IMR-90 (cell line): Measurements from ENCODE around the gene SH3RF3. TPM values are rescaled to one million over a fixed set of nuclear protein-coding genes. Genes with fewer than 3 reads are reported as not detected.

Source experiments
- ATAC-seq: fragments of 200-7000 bp; cut with Tn5 transposase; 2 replicates; pipeline ENCODE4 v1.9.1; 2020; ENCODE audit warnings: low read depth, mild to moderate bottlenecking, moderate library complexity
- BruUV-seq: library from RNA; stranded (reverse); fragments of 400-500 nt; replicated peaks from 2 replicates; lab custom pipeline; 2021; lab: Mats Ljungman, UMichigan
- CTCF ChIA-PET: fragments of 300-600 bp; formaldehyde crosslinking; extraction: SDS; loops from one replicate; lab custom pipeline; 2021; ENCODE audit warnings: antibody characterized with exemption; lab: Yijun Ruan, JAX
- POLR2A ChIA-PET: fragments of 300-600 bp; sonication (Branson Sonifier 250); formaldehyde crosslinking; loops from one replicate; lab custom pipeline; 2022; ENCODE audit warnings: antibody characterized with exemption; ENCODE audit not compliant: unreplicated experiment; lab: Charles Lee
- DNase-seq: peaks from one replicate; pipeline ENCODE4 v3.0.0; 2013
- H2AFZ ChIP-seq: replicated peaks from 2 replicates; pipeline ENCODE3; 2013; ENCODE audit warnings: low read length, mild to moderate bottlenecking; ENCODE audit not compliant: poor library complexity
- H2AK5ac ChIP-seq: 2 replicates; pipeline ENCODE4 v1.6.1; 2013; ENCODE audit warnings: low read depth, low read length, inconsistent platforms
- H2AK9ac ChIP-seq: replicated peaks from 2 replicates; pipeline ENCODE3; 2013; ENCODE audit warnings: mild to moderate bottlenecking, low read depth, low read length, moderate library complexity; ENCODE audit not compliant: poor library complexity
- H2BK120ac ChIP-seq: 2 replicates; pipeline ENCODE4 v1.6.1; 2013; ENCODE audit warnings: low read depth, low read length, inconsistent platforms
- H2BK15ac ChIP-seq: 3 replicates; pipeline ENCODE4 v1.6.1; 2013; ENCODE audit warnings: low read depth, low read length, inconsistent platforms
- H2BK20ac ChIP-seq: 2 replicates; pipeline ENCODE4 v1.6.1; 2013; ENCODE audit warnings: low read depth, mild to moderate bottlenecking, inconsistent platforms, low read length, moderate library complexity
- H2BK5ac ChIP-seq: 2 replicates; pipeline ENCODE4 v1.6.1; 2013; ENCODE audit warnings: mild to moderate bottlenecking, low read depth, low read length, inconsistent platforms; ENCODE audit not compliant: poor library complexity, severe bottlenecking
- H3K14ac ChIP-seq: replicated peaks from 2 replicates; pipeline ENCODE4 v1.6.1; 2013; ENCODE audit warnings: low read depth, low read length, inconsistent platforms
- H3K18ac ChIP-seq: 2 replicates; pipeline ENCODE4 v1.6.1; 2013; ENCODE audit warnings: low read depth, low read length, control low read depth
- H3K23ac ChIP-seq: 2 replicates; pipeline ENCODE4 v1.6.1; 2013; ENCODE audit warnings: low read depth, low read length, inconsistent platforms
- H3K27ac ChIP-seq: 2 replicates; pipeline ENCODE4 v1.5.1; 2013; ENCODE audit warnings: mild to moderate bottlenecking, control low read depth, low read length; ENCODE audit not compliant: insufficient read depth
- H3K27me3 ChIP-seq: 2 replicates; pipeline ENCODE4 v1.6.1; 2013; ENCODE audit warnings: low read length; ENCODE audit not compliant: control insufficient read depth, insufficient read depth
- H3K36me3 ChIP-seq: 2 replicates; pipeline ENCODE4 v1.6.1; 2013; ENCODE audit warnings: low read length, mixed read lengths; ENCODE audit not compliant: control insufficient read depth, insufficient read depth
- H3K4ac ChIP-seq: 2 replicates; pipeline ENCODE4 v1.6.1; 2013; ENCODE audit warnings: low read depth, low read length, inconsistent platforms
- H3K4me1 ChIP-seq: 2 replicates; pipeline ENCODE4 v1.6.1; 2013; ENCODE audit warnings: low read length, mixed read lengths; ENCODE audit not compliant: control insufficient read depth, insufficient read depth
- H3K4me2 ChIP-seq: 2 replicates; pipeline ENCODE4 v1.6.1; 2013; ENCODE audit warnings: low read depth, mild to moderate bottlenecking, control low read depth, low read length, moderate library complexity
- H3K4me3 ChIP-seq: 2 replicates; pipeline ENCODE4 v1.5.1; 2013; ENCODE audit warnings: low read depth, mild to moderate bottlenecking, control low read depth, low read length, moderate library complexity; ENCODE audit not compliant: insufficient read depth
- H3K56ac ChIP-seq: 2 replicates; pipeline ENCODE4 v1.6.1; 2013; ENCODE audit warnings: low read length, inconsistent platforms; ENCODE audit not compliant: insufficient read depth; ENCODE audit errors: extremely low read depth
- H3K79me1 ChIP-seq, 2 experiments: 2 replicates each; pipeline ENCODE4 v1.6.1; 2013; ENCODE audit warnings: low read length in 2 of 2, inconsistent platforms in 1 of 2, low read depth in 1 of 2
- H3K9ac ChIP-seq: 2 replicates; pipeline ENCODE4 v1.6.1; 2013; ENCODE audit warnings: low read depth, low read length, control low read depth
- H3K9me1 ChIP-seq: 2 replicates; pipeline ENCODE4 v1.6.1; 2013; ENCODE audit warnings: low read length, inconsistent platforms; ENCODE audit not compliant: insufficient read depth
- H3K9me3 ChIP-seq: 2 replicates; pipeline ENCODE4 v1.6.1; 2013; ENCODE audit warnings: low read length; ENCODE audit not compliant: control insufficient read depth, insufficient read depth
- H4K20me1 ChIP-seq: 2 replicates; pipeline ENCODE4 v1.6.1; 2013; ENCODE audit warnings: low read length, inconsistent platforms; ENCODE audit not compliant: insufficient read depth
- H4K5ac ChIP-seq: 2 replicates; pipeline ENCODE4 v1.6.1; 2013; ENCODE audit warnings: mild to moderate bottlenecking, low read depth, low read length, control low read depth
- H4K8ac ChIP-seq, 2 experiments: 2 replicates each; pipeline ENCODE4 v1.6.1; 2013; ENCODE audit warnings: low read depth in 2 of 2, low read length in 2 of 2, control low read depth in 1 of 2, inconsistent platforms in 1 of 2
- H4K91ac ChIP-seq: 2 replicates; pipeline ENCODE4 v1.6.1; 2013; ENCODE audit warnings: low read depth, low read length, inconsistent platforms; ENCODE audit not compliant: insufficient read depth
- BHLHE40 ChIP-seq: fragments of 150-350 bp; IDR thresholded peaks from 2 replicates; pipeline ENCODE4 v1.6.1; 2016; ENCODE audit warnings: mild to moderate bottlenecking, low read depth, low read length
- CEBPB ChIP-seq: IDR thresholded peaks from 2 replicates; pipeline ENCODE4 v1.6.1; 2012; ENCODE audit warnings: low read depth, low read length, improper control_type of control experiment
- CHD1 ChIP-seq: IDR thresholded peaks from 2 replicates; pipeline ENCODE4 v1.6.1; 2012; ENCODE audit warnings: low read depth, low read length, improper control_type of control experiment
- CTCF ChIP-seq: conservative IDR thresholded peaks from 2 replicates; pipeline ENCODE4 v1.5.1; 2012; ENCODE audit warnings: mild to moderate bottlenecking, low read depth, low read length, improper control_type of control experiment
- ELK1 ChIP-seq: fragments of 150-350 bp; IDR thresholded peaks from 2 replicates; pipeline ENCODE4 v1.6.1; 2016; ENCODE audit warnings: low read depth, mild to moderate bottlenecking, low read length, moderate library complexity, borderline replicate concordance
- FOS ChIP-seq: fragments of 150-350 bp; IDR thresholded peaks from 2 replicates; pipeline ENCODE4 v1.6.1; 2016; ENCODE audit warnings: low read depth, low read length
- MAFK ChIP-seq: IDR thresholded peaks from 2 replicates; pipeline ENCODE4 v1.6.1; 2012; ENCODE audit warnings: low read depth, low read length, improper control_type of control experiment
- MAZ ChIP-seq: IDR thresholded peaks from 2 replicates; pipeline ENCODE4 v1.6.1; 2012; ENCODE audit warnings: low read depth, mild to moderate bottlenecking, low read length, improper control_type of control experiment, moderate library complexity, borderline replicate concordance
- MXI1 ChIP-seq: IDR thresholded peaks from 2 replicates; pipeline ENCODE4 v1.6.1; 2012; ENCODE audit warnings: low read depth, mild to moderate bottlenecking, low read length, moderate library complexity, borderline replicate concordance
- NFE2L2 ChIP-seq: fragments of 150-350 bp; IDR thresholded peaks from 2 replicates; pipeline ENCODE4 v1.6.1; 2016; ENCODE audit warnings: low read depth, mild to moderate bottlenecking, low read length
- POLR2A ChIP-seq: IDR thresholded peaks from 2 replicates; pipeline ENCODE4 v1.6.1; 2012; ENCODE audit warnings: mild to moderate bottlenecking, low read depth, low read length
- RAD21 ChIP-seq: IDR thresholded peaks from 2 replicates; pipeline ENCODE4 v1.6.1; 2012; ENCODE audit warnings: low read length, improper control_type of control experiment
- RCOR1 ChIP-seq: IDR thresholded peaks from 2 replicates; pipeline ENCODE4 v1.6.1; 2012; ENCODE audit warnings: mild to moderate bottlenecking, low read length, improper control_type of control experiment; ENCODE audit not compliant: insufficient replicate concordance
- RFX5 ChIP-seq: IDR thresholded peaks from 2 replicates; pipeline ENCODE4 v1.8.0; 2012; ENCODE audit warnings: low read depth, mild to moderate bottlenecking, low read length, moderate library complexity
- SMC3 ChIP-seq: fragments of 150-350 bp; IDR thresholded peaks from 2 replicates; pipeline ENCODE4 v1.6.1; 2016; ENCODE audit warnings: low read depth, mild to moderate bottlenecking, antibody characterized with exemption, low read length, moderate library complexity
- USF2 ChIP-seq: fragments of 150-350 bp; IDR thresholded peaks from 2 replicates; pipeline ENCODE4 v1.6.1; 2017; ENCODE audit warnings: mild to moderate bottlenecking, antibody characterized with exemption, low read length, low read depth
- WGBS, 2 experiments: methylation state at CpG; one replicate each; pipeline versions ENCODE4 v1.1.5 to v1.1.7; 2013; ENCODE audit warnings: missing lambda C conversion rate in 2 of 2; ENCODE audit not compliant: insufficient read length in 1 of 2; ENCODE audit errors: extremely low coverage in 2 of 2; 5-methylcytosine and 5-hydroxymethylcytosine counted together
- dilution Hi-C: fragments of 300-500 bp; cut with HindIII; formaldehyde crosslinking; loops from one replicate; pipeline ENCODE4 v1.14.3; 2018; ENCODE audit warnings: low sequenced_read_pairs; ENCODE audit not compliant: unreplicated experiment
- in situ Hi-C: fragments of 300-500 bp; cut with MboI; formaldehyde crosslinking; loops from 3 replicates; pipeline ENCODE4 v1.14.3; 2019; ENCODE audit warnings: low sequenced_read_pairs, inconsistent platforms, mixed read lengths
- intact Hi-C: fragments of 100-400 bp; cut with micrococcal nuclease; formaldehyde crosslinking; loops from 2 replicates; pipeline ENCODE4 v1.10.0; 2022
- polyA plus RNA-seq, 3 experiments: library from polyadenylated mRNA; depleted of rRNA; stranded (reverse); fragments of >200 nt; gene quantifications; 2 replicates each; pipeline ENCODE4 v1.2.3, GENCODE V29; 2012; ENCODE audit warnings: low replicate concordance in 1 of 3
- total RNA-seq: library from RNA; depleted of rRNA; stranded (reverse); fragments of >200 nt; gene quantifications from 2 replicates; pipeline ENCODE4 v1.2.3, GENCODE V29; 2012

Gene SH3RF3
- total and polyA plus RNA-seq, 2 of the 4 experiments (the other 2 are of a cell fraction), result 3.4 to 5.3 TPM

DNA sequence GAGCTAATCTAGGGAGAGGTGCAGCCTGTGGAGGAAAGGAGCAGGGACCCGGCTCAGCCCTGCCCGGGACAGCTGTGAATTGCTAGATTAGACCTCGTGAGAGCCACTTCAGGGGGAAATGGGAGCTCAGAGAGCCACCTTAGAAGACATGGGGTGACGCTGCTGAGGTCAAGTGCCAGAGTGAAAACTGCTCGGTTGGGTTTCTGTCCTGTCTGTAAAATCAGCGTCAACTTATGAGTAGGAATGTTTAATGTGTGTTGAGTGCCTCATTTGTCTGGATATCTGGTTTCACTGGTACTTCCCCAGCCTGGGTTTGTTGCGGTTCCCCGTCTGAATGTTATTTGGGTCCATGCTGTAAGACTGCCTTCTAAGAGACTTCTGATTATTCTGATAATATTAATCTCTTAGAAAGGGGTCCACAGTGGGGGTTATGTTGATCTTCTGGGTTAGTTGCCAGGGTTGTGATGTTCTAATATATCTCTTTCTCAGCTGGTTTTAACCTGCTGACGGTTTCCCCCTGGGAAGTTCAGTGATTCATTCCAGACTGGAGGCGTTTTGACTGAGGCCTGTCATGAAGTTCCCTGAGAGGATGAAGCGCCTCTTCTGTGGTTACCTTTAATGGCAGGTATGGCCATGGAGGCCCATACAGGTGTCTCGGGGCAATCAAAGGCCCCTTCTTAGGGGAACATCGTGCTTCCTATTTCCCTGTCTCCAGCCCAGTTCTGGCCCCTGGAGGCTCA is 175.9 kb downstream of the SH3RF3 start:
- DNase-seq, result no peak

More for the DNA sequence above, 175.9 kb downstream of the SH3RF3 start:
- H3K9me3 ChIP-seq, result no peaks in the 10 kb centered on the region
- H2AFZ ChIP-seq, result no peak overlapping the region
- in situ Hi-C loops (no loop called here), dilution Hi-C loops (no loop called here), intact Hi-C loops (no loop called here)
- H3K14ac ChIP-seq, result no peak overlapping the region
- H4K91ac ChIP-seq, result no peak overlapping the region
- H2BK5ac ChIP-seq, result no peak overlapping the region
- no peak overlapping the region for H4K5ac ChIP-seq
- peaks cover 30% of the 10 kb centered on the region for H3K9me1 ChIP-seq
- no peaks in the 10 kb centered on the region for H3K36me3 ChIP-seq
- 91% methylated on average over 5 of the region's 13 CpGs; no CpG with 5 or more reads in 1 of the 2 experiments for WGBS, 2 experiments
- peaks cover 57% of the 10 kb centered on the region for H4K20me1 ChIP-seq
- H2AK5ac ChIP-seq, result no peak overlapping the region
- H2BK20ac ChIP-seq, result no peak overlapping the region
- BruUV-seq, result no TSS peak
- ChIA-PET POLR2A (no interaction called here), CTCF (no interaction called here)
- peaks cover 56 to 72% of the 10 kb centered on the region in 2 experiments for H3K79me1 ChIP-seq
- no peak overlapping the region for H2BK15ac ChIP-seq
- no peak overlapping the region for H2AK9ac ChIP-seq
- H3K4ac ChIP-seq, result no peak overlapping the region
- H3K23ac ChIP-seq, result no peak overlapping the region
- H3K4me3 ChIP-seq, result no peak overlapping the region
- no peak overlapping the region for H3K27ac ChIP-seq
- no peak overlapping the region for H3K9ac ChIP-seq
- H3K4me2 ChIP-seq, result no peak overlapping the region
- peaks cover under 1% of the 10 kb centered on the region for H3K4me1 ChIP-seq
- no peak for TF ChIP-seq SMC3
- no peak for TF ChIP-seq BHLHE40
- TF ChIP-seq RAD21, result no peak
- no peak for TF ChIP-seq MAZ
- TF ChIP-seq USF2, result no peak
- no peak for TF ChIP-seq CEBPB
- TF ChIP-seq CHD1, result no peak
- no peak for TF ChIP-seq ELK1
- no peak for TF ChIP-seq NFE2L2
- no peak for TF ChIP-seq RFX5
- TF ChIP-seq MAFK, result no peak
- TF ChIP-seq FOS, result no peak
- no peak for TF ChIP-seq POLR2A
- TF ChIP-seq RCOR1, result no peak
- no peak for TF ChIP-seq MXI1
- TF ChIP-seq CTCF, result no peak
- no peak for ATAC-seq
- H3K18ac ChIP-seq, result no peak overlapping the region
- no peaks in the 10 kb centered on the region for H3K27me3 ChIP-seq
- H3K56ac ChIP-seq, result no peak overlapping the region
- no peak overlapping the region for H4K8ac ChIP-seq
- no peak overlapping the region for H2BK120ac ChIP-seq
